Suprapubic skin (tissue), 4 donors: Measurements from ENCODE around the gene ATXN1L. TPM values are rescaled to one million over a fixed set of nuclear protein-coding genes. Genes with fewer than 3 reads are reported as not detected.
"Not testable (repeated sequence)": the region's sequence is repeated elsewhere in the genome, so short reads cannot be mapped to it uniquely, and the experiment has no call there.

ENCODE experiments used
- DNase-seq, 2 donors: peaks; one replicate each; pipeline ENCODE4 v3.0.0-alpha.2; 2019; ENCODE audit warnings: low spot score in 2 of 2
- H3K27ac ChIP-seq: fragments of 200-600 bp; sonication (generic); one replicate; pipeline ENCODE4 v1.5.1; 2019
- H3K27me3 ChIP-seq: fragments of 200-600 bp; sonication (generic); one replicate; pipeline ENCODE4 v1.5.1; 2019
- H3K36me3 ChIP-seq: fragments of 200-600 bp; sonication (generic); one replicate; pipeline ENCODE4 v1.5.1; 2019
- H3K4me1 ChIP-seq: fragments of 200-600 bp; sonication (generic); one replicate; pipeline ENCODE4 v1.5.1; 2019
- H3K4me3 ChIP-seq: fragments of 200-600 bp; sonication (generic); one replicate; pipeline ENCODE4 v1.5.1; 2019; ENCODE audit warnings: mild to moderate bottlenecking
- H3K9me3 ChIP-seq: fragments of 200-600 bp; sonication (generic); one replicate; pipeline ENCODE4 v1.5.1; 2019
- EP300 ChIP-seq: sonication (generic); formaldehyde crosslinking; IDR thresholded peaks from one replicate; pipeline ENCODE4 v1.6.1; 2017; ENCODE audit warnings: antibody characterized with exemption
- POLR2A ChIP-seq, 2 donors: fragments of 450-650 bp; IDR thresholded peaks; one replicate each; pipeline ENCODE4 v1.6.1; 2017; ENCODE audit warnings: antibody characterized with exemption in 2 of 2, mild to moderate bottlenecking in 2 of 2, moderate library complexity in 2 of 2
- POLR2AphosphoS5 ChIP-seq, 3 donors: sonication (generic); formaldehyde crosslinking; IDR thresholded peaks; one replicate each; pipeline ENCODE4 v1.6.1; 2017; ENCODE audit warnings: antibody characterized with exemption in 3 of 3
- WGBS: methylation state at CpG from one replicate; pipeline ENCODE4 v1.1.5; 2018; 5-methylcytosine and 5-hydroxymethylcytosine counted together
- total RNA-seq, 4 donors: library from RNA; depleted of rRNA; stranded (reverse); fragments of >200 nt; gene quantifications; one replicate each; pipeline ENCODE4 v1.1.0, GENCODE V29; 2016
- TF ChIP-seq, protein P1 (sequence below), 2 donors: fragments of 200-600 bp in 1 of 2; fragments of 450-650 bp in 1 of 2; sonication (generic) in 1 of 2; IDR thresholded peaks; one replicate each; pipeline ENCODE4 v1.5.1; 2016 to 2019; ENCODE audit warnings: antibody characterized with exemption in 2 of 2, mild to moderate bottlenecking in 1 of 2, moderate library complexity in 1 of 2

ATXN1L gene
- total RNA-seq, 4 donors from 2014 or later: 24.8 to 38.3 (median 35.0) TPM

DNA sequence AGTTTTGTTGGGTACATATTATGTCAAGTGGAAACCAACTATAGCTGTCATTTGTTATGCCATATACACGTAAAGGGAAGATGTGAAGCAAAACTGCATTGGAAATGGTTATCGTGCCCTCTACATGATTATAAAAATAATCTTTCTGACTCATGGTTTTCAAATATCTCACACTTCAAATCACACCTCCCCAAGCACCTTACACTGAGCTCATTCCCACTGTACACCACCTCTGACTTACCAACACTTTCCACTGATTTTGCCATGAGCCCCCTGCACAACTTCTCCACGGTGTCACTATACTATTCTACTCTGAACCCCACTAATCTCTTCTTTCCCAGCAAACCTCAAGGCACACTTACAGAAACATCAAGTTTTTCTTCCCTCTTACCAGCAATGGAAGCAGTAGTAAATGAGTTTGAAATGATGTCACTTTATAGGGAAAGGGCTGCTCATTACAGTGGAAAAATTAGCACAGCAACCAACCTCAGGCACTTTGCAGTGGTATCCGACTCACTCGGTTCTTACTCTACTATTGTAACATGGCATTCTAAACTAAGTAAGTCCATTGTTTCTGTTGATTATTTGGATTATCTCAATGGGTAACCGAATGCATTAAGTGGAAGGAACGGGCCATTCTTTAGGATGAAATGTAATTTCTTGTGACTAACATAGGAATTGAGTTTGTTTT lies 19.5 kb downstream of the ATXN1L start:
- no peak for DNase-seq
- TF ChIP-seq EP300 (no peak), POLR2A (IDR thresholded peaks at IDR 0.05) (no peak), POLR2AphosphoS5 (IDR thresholded peaks at IDR 0.05) (no peak)
- TF ChIP-seq, protein P1, sequence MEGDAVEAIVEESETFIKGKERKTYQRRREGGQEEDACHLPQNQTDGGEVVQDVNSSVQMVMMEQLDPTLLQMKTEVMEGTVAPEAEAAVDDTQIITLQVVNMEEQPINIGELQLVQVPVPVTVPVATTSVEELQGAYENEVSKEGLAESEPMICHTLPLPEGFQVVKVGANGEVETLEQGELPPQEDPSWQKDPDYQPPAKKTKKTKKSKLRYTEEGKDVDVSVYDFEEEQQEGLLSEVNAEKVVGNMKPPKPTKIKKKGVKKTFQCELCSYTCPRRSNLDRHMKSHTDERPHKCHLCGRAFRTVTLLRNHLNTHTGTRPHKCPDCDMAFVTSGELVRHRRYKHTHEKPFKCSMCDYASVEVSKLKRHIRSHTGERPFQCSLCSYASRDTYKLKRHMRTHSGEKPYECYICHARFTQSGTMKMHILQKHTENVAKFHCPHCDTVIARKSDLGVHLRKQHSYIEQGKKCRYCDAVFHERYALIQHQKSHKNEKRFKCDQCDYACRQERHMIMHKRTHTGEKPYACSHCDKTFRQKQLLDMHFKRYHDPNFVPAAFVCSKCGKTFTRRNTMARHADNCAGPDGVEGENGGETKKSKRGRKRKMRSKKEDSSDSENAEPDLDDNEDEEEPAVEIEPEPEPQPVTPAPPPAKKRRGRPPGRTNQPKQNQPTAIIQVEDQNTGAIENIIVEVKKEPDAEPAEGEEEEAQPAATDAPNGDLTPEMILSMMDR (IDR thresholded peaks at IDR 0.05): no peak
- WGBS: 94% methylated on average over 7 of the region's 7 CpGs
- Histone ChIP-seq H3K27me3 (no peaks in the 10 kb centered on the region), H3K27ac (no peak overlapping the region), H3K36me3 (peaks cover 78% of the 10 kb centered on the region), H3K9me3 (no peaks in the 10 kb centered on the region), H3K4me3 (no peak overlapping the region), H3K4me1 (no peaks in the 10 kb centered on the region)

DNA sequence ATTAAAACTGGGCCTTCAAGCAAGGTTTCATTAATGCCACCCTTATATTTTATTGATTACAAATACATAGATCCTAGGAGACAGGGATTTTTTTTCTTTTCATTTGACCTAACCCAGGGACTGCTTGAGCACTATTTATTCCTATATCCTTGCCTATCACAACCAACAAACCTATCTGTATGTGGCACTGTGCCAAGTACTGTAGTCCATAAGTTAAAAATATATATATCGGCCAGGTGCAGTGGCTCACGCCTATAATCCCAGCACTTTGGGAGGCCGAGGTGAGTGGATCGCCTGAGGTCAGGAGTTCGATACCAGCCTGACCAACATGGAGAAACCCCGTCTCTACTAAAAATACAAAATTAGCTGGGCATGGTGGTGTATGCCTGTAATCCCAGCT lies 21.4 kb downstream of the ATXN1L start:
- H3K36me3 ChIP-seq: peaks cover 69% of the 10 kb centered on the region
- H3K9me3 ChIP-seq, H3K4me1 ChIP-seq, H3K27ac ChIP-seq, H3K4me3 ChIP-seq, DNase-seq, H3K27me3 ChIP-seq: not testable (repeated sequence)
- WGBS: 93% methylated on average over 6 of the region's 6 CpGs

DNA sequence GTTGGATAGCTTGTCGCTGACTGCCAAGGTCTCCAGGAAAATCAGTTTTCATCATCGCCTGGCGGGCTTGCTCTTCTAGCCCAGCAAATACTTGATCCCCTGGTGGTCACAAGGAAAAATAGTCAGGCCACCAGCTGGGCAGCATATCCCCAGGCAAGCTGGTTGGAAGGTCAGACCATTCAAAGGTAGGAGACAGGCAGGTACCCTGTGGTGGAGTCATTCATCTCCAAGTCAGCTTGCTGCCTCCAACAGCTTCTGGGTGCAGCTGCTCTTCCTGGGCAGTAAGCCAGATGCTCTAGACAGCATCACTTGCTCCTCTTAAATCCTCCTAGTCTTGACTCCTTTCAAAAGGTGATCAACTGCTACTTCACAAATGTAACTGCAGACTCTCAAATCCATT lies 22.2 kb downstream of the ATXN1L start:
- Histone ChIP-seq H3K27me3 (no peaks in the 10 kb centered on the region), H3K36me3 (peaks cover 67% of the 10 kb centered on the region), H3K4me1 (no peaks in the 10 kb centered on the region), H3K27ac (no peak overlapping the region), H3K9me3 (no peaks in the 10 kb centered on the region), H3K4me3 (no peak overlapping the region)
- TF ChIP-seq POLR2A (IDR thresholded peaks at IDR 0.05) (no peak), EP300 (no peak), POLR2AphosphoS5 (IDR thresholded peaks at IDR 0.05) (no peak)
- TF ChIP-seq, protein P1 (IDR thresholded peaks at IDR 0.05): no peak
- 96% methylated on average over 3 of the region's 3 CpGs for WGBS
- DNase-seq: no peak

DNA sequence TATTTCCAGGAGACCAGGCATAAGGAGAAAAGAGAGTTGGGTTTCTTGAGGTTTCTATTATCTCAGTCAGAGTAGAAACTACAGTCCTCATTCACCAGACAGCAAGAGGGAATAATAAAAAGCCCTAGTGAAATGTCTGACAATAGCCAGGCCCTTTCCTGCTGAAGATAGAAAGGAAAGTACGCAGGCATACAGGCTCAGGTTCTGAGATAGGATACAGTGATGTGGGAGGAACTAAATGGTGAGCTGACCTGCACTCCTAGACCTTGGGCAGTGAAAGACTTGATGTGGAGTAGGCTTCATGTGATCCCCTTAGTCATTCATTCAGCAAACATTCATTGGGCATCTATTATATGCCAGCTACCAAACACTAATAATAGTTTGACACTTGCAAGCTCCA lies 23.3 kb downstream of the ATXN1L start:
- no peak for TF ChIP-seq POLR2A (IDR thresholded peaks at IDR 0.05)
- no peak for TF ChIP-seq POLR2AphosphoS5 (IDR thresholded peaks at IDR 0.05)
- TF ChIP-seq, protein P1 (IDR thresholded peaks at IDR 0.05): no peak
- no peak for TF ChIP-seq EP300
- WGBS: 85% methylated on average over 1 of the region's 1 CpG
- peak in 1 of 2 donors; percentile 18 for DNase-seq

DNA sequence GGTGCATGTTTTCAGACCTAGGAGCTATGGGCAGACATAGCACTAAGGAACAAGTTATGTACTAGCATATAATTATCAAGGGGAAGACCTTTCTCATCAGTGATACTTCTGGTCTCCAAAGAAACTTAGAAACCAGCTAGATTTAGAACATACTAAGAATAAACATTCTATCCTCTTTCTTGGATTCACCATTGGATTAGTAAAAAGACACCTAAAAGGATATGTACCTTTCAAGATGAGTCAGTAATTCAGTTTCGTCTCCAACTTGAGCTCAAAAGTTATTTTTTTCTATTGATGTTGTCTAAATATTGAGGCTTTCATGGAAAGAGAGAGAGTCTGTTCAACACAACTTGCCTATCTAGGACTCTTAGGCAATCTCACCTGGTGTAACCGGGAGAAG lies 25.0 kb downstream of the ATXN1L start:
- Histone ChIP-seq H3K4me1 (no peaks in the 10 kb centered on the region), H3K36me3 (peaks cover 58% of the 10 kb centered on the region), H3K9me3 (no peaks in the 10 kb centered on the region), H3K27me3 (no peaks in the 10 kb centered on the region), H3K4me3 (no peak overlapping the region), H3K27ac (no peak overlapping the region)
- 95% methylated on average over 2 of the region's 2 CpGs for WGBS
- TF ChIP-seq POLR2A (IDR thresholded peaks at IDR 0.05) (no peak), EP300 (no peak), POLR2AphosphoS5 (IDR thresholded peaks at IDR 0.05) (no peak)
- TF ChIP-seq, protein P1 (IDR thresholded peaks at IDR 0.05): no peak
- no peak for DNase-seq

More for the DNA sequence above, 23.3 kb downstream of the ATXN1L start:
- Histone ChIP-seq H3K36me3 (peaks cover 61% of the 10 kb centered on the region), H3K9me3 (no peaks in the 10 kb centered on the region), H3K4me3 (no peak overlapping the region), H3K27ac (no peak overlapping the region), H3K4me1 (no peaks in the 10 kb centered on the region), H3K27me3 (no peaks in the 10 kb centered on the region)

DNA sequence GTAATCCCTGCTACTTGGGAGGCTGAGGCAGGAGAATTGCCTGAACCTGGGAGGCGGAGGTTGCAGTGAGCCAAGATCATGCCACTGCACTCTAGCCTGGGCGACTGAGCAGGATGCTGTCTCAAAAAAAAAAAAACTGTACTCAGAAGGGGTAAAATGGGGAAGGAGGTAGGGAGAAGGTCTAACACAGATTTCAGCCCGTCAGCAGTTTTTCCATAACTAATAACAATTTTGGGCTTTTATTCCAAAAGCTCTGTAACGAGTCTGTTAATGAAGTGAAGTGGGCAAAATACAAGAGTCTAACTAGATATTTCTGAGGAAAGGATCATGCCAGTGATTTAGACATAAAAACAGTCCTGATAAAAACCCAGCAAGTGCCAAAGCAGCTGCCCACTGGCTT lies 27.4 kb downstream of the ATXN1L start:
- no peaks in the 10 kb centered on the region for H3K9me3 ChIP-seq
- H3K27me3 ChIP-seq: no peaks in the 10 kb centered on the region
- DNase-seq: no peak
- no peaks in the 10 kb centered on the region for H3K4me1 ChIP-seq
- H3K36me3 ChIP-seq: peaks cover 61% of the 10 kb centered on the region
- H3K4me3 ChIP-seq: no peak overlapping the region
- no peak overlapping the region for H3K27ac ChIP-seq
- TF ChIP-seq POLR2AphosphoS5 (IDR thresholded peaks at IDR 0.05) (no peak), EP300 (no peak), POLR2A (IDR thresholded peaks at IDR 0.05) (no peak)
- TF ChIP-seq, protein P1 (IDR thresholded peaks at IDR 0.05): no peak
- WGBS: 86% methylated on average over 4 of the region's 4 CpGs
